CD4-positive, alpha-beta memory T cell (primary cell): ENCODE measurements around the gene GATAD2B. TPM values are rescaled to one million over a fixed set of nuclear protein-coding genes. Genes with fewer than 3 reads are reported as not detected.

Experiments
- CTCF ChIA-PET: fragments of 350-600 bp; sonication (Branson Sonifier 250); formaldehyde crosslinking; loops from one replicate; lab custom pipeline; 2021; ENCODE audit warnings: inconsistent platforms; ENCODE audit not compliant: partially characterized antibody; lab: Charles Lee
- POLR2A ChIA-PET: fragments of 350-600 bp; sonication (Branson Sonifier 250); formaldehyde crosslinking; loops from one replicate; lab custom pipeline; 2021; ENCODE audit not compliant: partially characterized antibody; lab: Charles Lee
- DNase-seq, 5 donors: peaks; one replicate each; pipeline versions ENCODE4 v3.0.0 to v3.0.0-alpha.2; 2020 to 2022; ENCODE audit warnings: mixed read lengths in 1 of 5
- H3K27ac ChIP-seq: one replicate; pipeline ENCODE4 v1.7.0; 2013; ENCODE audit warnings: low read depth, low read length
- H3K27me3 ChIP-seq: 2 replicates; pipeline ENCODE4 v1.7.0; 2013; ENCODE audit warnings: mild to moderate bottlenecking, low read length, moderate library complexity; ENCODE audit not compliant: insufficient read depth
- H3K36me3 ChIP-seq: 2 replicates; pipeline ENCODE4 v1.7.0; 2013; ENCODE audit warnings: mild to moderate bottlenecking, low read length, moderate library complexity; ENCODE audit not compliant: insufficient read depth
- H3K4me1 ChIP-seq: 2 replicates; pipeline ENCODE4 v1.7.0; 2013; ENCODE audit warnings: mild to moderate bottlenecking, low read length, moderate library complexity; ENCODE audit not compliant: insufficient read depth
- H3K4me3 ChIP-seq, 2 donors: one replicate each; pipeline ENCODE4 v1.7.0; 2013; ENCODE audit warnings: low read length in 2 of 2, mild to moderate bottlenecking in 1 of 2
- H3K9me3 ChIP-seq, 2 donors: one replicate each; pipeline ENCODE4 v1.7.0; 2013; ENCODE audit warnings: low read length in 2 of 2, control low read depth in 1 of 2; ENCODE audit not compliant: control insufficient read depth in 1 of 2
- H3K27ac Mint-ChIP-seq, 7 donors: one replicate each; pipeline ENCODE4 v1.8.0; 2020 to 2021; ENCODE audit warnings: mixed read lengths in 7 of 7, mild to moderate bottlenecking in 6 of 7, inconsistent platforms in 3 of 7, moderate library complexity in 3 of 7
- H3K27me3 Mint-ChIP-seq, 2 donors: one replicate each; pipeline ENCODE4 v1.8.0; 2020 to 2021; ENCODE audit warnings: mixed read lengths in 2 of 2
- H3K36me3 Mint-ChIP-seq, 2 donors: one replicate each; pipeline ENCODE4 v1.8.0; 2020 to 2021; ENCODE audit warnings: mixed read lengths in 2 of 2, inconsistent platforms in 1 of 2, mild to moderate bottlenecking in 1 of 2
- H3K4me1 Mint-ChIP-seq, 4 donors: one replicate each; pipeline ENCODE4 v1.8.0; 2020 to 2021; ENCODE audit warnings: mixed read lengths in 4 of 4, mild to moderate bottlenecking in 1 of 4
- H3K4me3 Mint-ChIP-seq, 8 donors: one replicate each; pipeline ENCODE4 v1.8.0; 2020 to 2021; ENCODE audit warnings: mixed read lengths in 8 of 8, mild to moderate bottlenecking in 7 of 8, moderate library complexity in 6 of 8, inconsistent platforms in 3 of 8
- H3K9me3 Mint-ChIP-seq, 8 donors: one replicate each; pipeline ENCODE4 v1.8.0; 2020 to 2021; ENCODE audit warnings: mixed read lengths in 8 of 8, mild to moderate bottlenecking in 5 of 8, inconsistent platforms in 3 of 8, moderate library complexity in 1 of 8
- intact Hi-C: fragments of 100-400 bp; cut with micrococcal nuclease; formaldehyde crosslinking; loops from one replicate; pipeline ENCODE4 v1.15.1; 2023
- polyA plus RNA-seq, 2 donors: library from polyadenylated mRNA; unstranded; fragments of 300-500 nt; fragmentation: Illumina TruSeq; gene quantifications; one replicate each; pipeline ENCODE4 v1.2.3, GENCODE V29; 2021
- total RNA-seq, 2 experiments: library from RNA; stranded (reverse); gene quantifications; one replicate each; pipeline ENCODE4 v1.2.3, GENCODE V29; 2021

GATAD2B gene
- total and polyA plus RNA-seq, 4 experiments from 2014 or later = 1.8 to 104 (median 51.3) TPM

- Mint-ChIP-seq H3K9me3 (no peaks in the 10 kb centered on the region), H3K27ac (no peak overlapping the region), H3K4me3 (no peak overlapping the region), H3K36me3 (no peaks in the 10 kb centered on the region), H3K27me3 (peaks cover 0 to 4% of the 10 kb centered on the region in 2 donors), H3K4me1 (peaks cover 13 to 28% (median 18%) of the 10 kb centered on the region in 4 donors)
- Histone ChIP-seq H3K27ac (no peak overlapping the region), H3K4me1 (peaks cover 12% of the 10 kb centered on the region), H3K9me3 (no peaks in the 10 kb centered on the region), H3K27me3 (no peaks in the 10 kb centered on the region), H3K4me3 (no peak overlapping the region), H3K36me3 (no peaks in the 10 kb centered on the region)
- CTCF ChIA-PET = interaction anchor here (1.0 to 1.3 kb wide), 2 partner anchors 12 to 193 kb away, joined by 3 to 5 read pairs; partner anchors contain the start of gene RAB13
- intact Hi-C loops = no loop called here
- no peak for DNase-seq
- POLR2A ChIA-PET = interaction anchor here (1.3 to 1.6 kb wide), 2 partner anchors 10 to 193 kb away, joined by 3 to 4 read pairs; partner anchors contain the start of gene RAB13
Observed at GRCh38 chr1:153793261-153793972, 129.4 kb downstream of the GATAD2B start.

- no peaks in the 10 kb centered on the region for H3K9me3 ChIP-seq
- H3K9me3 Mint-ChIP-seq = no peaks in the 10 kb centered on the region
- no peak for DNase-seq
- no peak overlapping the region for H3K4me3 ChIP-seq
- ChIA-PET POLR2A (interaction anchor here (1.0 kb wide), 1 partner anchor 18 kb away, joined by 3 read pairs; the partner anchor contains the start of gene SLC27A3), CTCF (interaction anchor here (0.7 to 1.3 kb wide), 3 partner anchors 12 to 194 kb away, joined by 3 to 5 read pairs (median 3); partner anchors contain the start of gene RAB13)
- H3K4me1 ChIP-seq = peaks cover 12% of the 10 kb centered on the region
- peaks cover 0 to 4% of the 10 kb centered on the region in 2 donors for H3K27me3 Mint-ChIP-seq
- H3K27me3 ChIP-seq = no peaks in the 10 kb centered on the region
- H3K36me3 ChIP-seq = no peaks in the 10 kb centered on the region
- peaks cover 13 to 28% (median 18%) of the 10 kb centered on the region in 4 donors for H3K4me1 Mint-ChIP-seq
- intact Hi-C loops = no loop called here
- no peak overlapping the region for H3K27ac ChIP-seq
- peak overlapping the region in 1 of 7 donors; percentile 10 for H3K27ac Mint-ChIP-seq
- no peaks in the 10 kb centered on the region for H3K36me3 Mint-ChIP-seq
- H3K4me3 Mint-ChIP-seq = no peak overlapping the region
Observed at GRCh38 chr1:153792631-153793041, 130.1 kb downstream of the GATAD2B start.

- H3K9me3 ChIP-seq = no peaks in the 10 kb centered on the region
- peaks cover 10 to 21% (median 16%) of the 10 kb centered on the region in 4 donors for H3K4me1 Mint-ChIP-seq
- no peaks in the 10 kb centered on the region for H3K36me3 ChIP-seq
- ChIA-PET POLR2A (interaction anchor here (1.0 kb wide), 2 partner anchors 17 to 199 kb away, joined by 3 read pairs; partner anchors contain the start of genes RPS27 and SLC27A3), CTCF (no interaction called here)
- no peak overlapping the region for H3K4me3 Mint-ChIP-seq
- H3K36me3 Mint-ChIP-seq = no peaks in the 10 kb centered on the region
- DNase-seq = no peak
- H3K27me3 Mint-ChIP-seq = peaks cover 0 to 4% of the 10 kb centered on the region in 2 donors
- no peaks in the 10 kb centered on the region for H3K27me3 ChIP-seq
- intact Hi-C loops = no loop called here
- H3K9me3 Mint-ChIP-seq = no peaks in the 10 kb centered on the region
- peaks cover 12% of the 10 kb centered on the region for H3K4me1 ChIP-seq
- no peak overlapping the region for H3K27ac ChIP-seq
- H3K4me3 ChIP-seq = no peak overlapping the region
- H3K27ac Mint-ChIP-seq = no peak overlapping the region
Observed at GRCh38 chr1:153791648-153792253, 131.0 kb downstream of the GATAD2B start.

- H3K9me3 Mint-ChIP-seq = no peaks in the 10 kb centered on the region
- Histone ChIP-seq H3K27ac (no peak overlapping the region), H3K4me3 (no peak overlapping the region), H3K36me3 (no peaks in the 10 kb centered on the region), H3K9me3 (no peaks in the 10 kb centered on the region), H3K4me1 (peaks cover 12% of the 10 kb centered on the region), H3K27me3 (no peaks in the 10 kb centered on the region)
- POLR2A ChIA-PET = interaction anchor here (1.0 to 1.7 kb wide), 3 partner anchors 132 to 200 kb away, joined by 3 to 6 read pairs (median 4); partner anchors contain the start of gene RPS27
- peaks cover 0 to 5% of the 10 kb centered on the region in 2 donors for H3K27me3 Mint-ChIP-seq
- peaks cover 10 to 19% (median 14%) of the 10 kb centered on the region in 4 donors for H3K4me1 Mint-ChIP-seq
- H3K36me3 Mint-ChIP-seq = no peaks in the 10 kb centered on the region
- intact Hi-C loops = no loop called here
- no peak for DNase-seq
- peak overlapping the region in 3 of 7 donors; percentile 4 to 52 (median 21) for H3K27ac Mint-ChIP-seq
- H3K4me3 Mint-ChIP-seq = peak overlapping the region in 4 of 8 donors; percentile 7 to 31 (median 23)
- CTCF ChIA-PET = interaction anchor here (0.7 to 0.8 kb wide), 2 partner anchors 197 to 280 kb away, joined by 3 to 4 read pairs; no protein-coding TSS in a partner anchor
Observed at GRCh38 chr1:153790966-153791647, 131.7 kb downstream of the GATAD2B start.

GRCh38 chr1:153790313-153790965 lies 132.3 kb downstream of the GATAD2B start:
- no peaks in the 10 kb centered on the region for H3K27me3 ChIP-seq
- CTCF ChIA-PET = interaction anchor here (0.7 to 0.8 kb wide), 2 partner anchors 198 to 279 kb away, joined by 3 to 4 read pairs; no protein-coding TSS in a partner anchor
- peaks cover 10 to 19% (median 14%) of the 10 kb centered on the region in 4 donors for H3K4me1 Mint-ChIP-seq
- H3K9me3 ChIP-seq = no peaks in the 10 kb centered on the region
- no peaks in the 10 kb centered on the region for H3K9me3 Mint-ChIP-seq
- peaks cover 0 to 5% of the 10 kb centered on the region in 2 donors for H3K27me3 Mint-ChIP-seq
- peak overlapping the region in 2 of 8 donors; percentile 7 to 30 for H3K4me3 Mint-ChIP-seq
- no peak for DNase-seq
- POLR2A ChIA-PET = interaction anchor here (1.4 to 1.7 kb wide), 2 partner anchors 133 to 200 kb away, joined by 4 to 6 read pairs; partner anchors contain the start of gene RPS27
- no peaks in the 10 kb centered on the region for H3K36me3 Mint-ChIP-seq
- H3K4me3 ChIP-seq = no peak overlapping the region
- peaks cover 12% of the 10 kb centered on the region for H3K4me1 ChIP-seq
- H3K27ac ChIP-seq = no peak overlapping the region
- no peaks in the 10 kb centered on the region for H3K36me3 ChIP-seq
- intact Hi-C loops = no loop called here
- H3K27ac Mint-ChIP-seq = peak overlapping the region in 2 of 7 donors; percentile 4 to 52

GRCh38 chr1:153789478-153790034 lies 133.2 kb downstream of the GATAD2B start:
- ChIA-PET CTCF (no interaction called here), POLR2A (interaction anchor here (0.6 to 1.7 kb wide), 4 partner anchors 134 to 258 kb away, joined by 3 to 6 read pairs (median 4); partner anchors contain the start of gene RPS27)
- H3K9me3 Mint-ChIP-seq = no peaks in the 10 kb centered on the region
- no peaks in the 10 kb centered on the region for H3K27me3 ChIP-seq
- DNase-seq = no peak
- H3K4me1 Mint-ChIP-seq = peaks cover 10 to 19% (median 14%) of the 10 kb centered on the region in 4 donors
- H3K4me3 ChIP-seq = no peak overlapping the region
- H3K4me3 Mint-ChIP-seq = peak overlapping the region in 5 of 8 donors; percentile 5 to 53 (median 26)
- intact Hi-C loops = no loop called here
- H3K9me3 ChIP-seq = no peaks in the 10 kb centered on the region
- H3K36me3 Mint-ChIP-seq = no peaks in the 10 kb centered on the region
- peaks cover 0 to 5% of the 10 kb centered on the region in 2 donors for H3K27me3 Mint-ChIP-seq
- H3K36me3 ChIP-seq = no peaks in the 10 kb centered on the region
- peaks cover 12% of the 10 kb centered on the region for H3K4me1 ChIP-seq
- H3K27ac ChIP-seq = no peak overlapping the region
- peak overlapping the region in 2 of 7 donors; percentile 5 to 77 for H3K27ac Mint-ChIP-seq
